Middle frontal gyrus (tissue), 1 donor: ENCODE data around the gene PATJ.
"Not testable (repeated sequence)": the region's sequence is repeated elsewhere in the genome, so short reads cannot be mapped to it uniquely, and the experiment has no call there.

Experiments used
- DNase-seq: peaks from one replicate; pipeline ENCODE4 v3.0.0-alpha.2; 2015; ENCODE audit warnings: low spot score; ENCODE audit errors: extremely low spot score

The PATJ gene

DNA sequence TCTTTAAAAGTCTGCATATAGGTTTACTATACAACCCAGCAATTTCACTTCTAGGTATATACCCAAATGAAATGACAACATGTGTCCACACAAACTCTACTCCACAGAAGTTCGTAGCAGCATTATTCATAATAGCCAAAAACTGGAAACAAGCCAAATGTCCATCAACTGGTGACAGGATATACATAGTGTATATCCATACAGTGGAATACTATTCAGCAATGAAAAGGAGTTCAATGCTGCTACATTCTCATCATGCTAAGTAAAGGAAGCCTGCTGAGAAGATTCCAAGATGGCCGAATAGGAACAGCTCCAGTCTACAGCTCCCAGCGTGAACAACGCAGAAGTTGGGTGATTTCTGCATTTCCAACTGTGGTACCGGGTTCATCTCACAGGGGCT, 200.6 kb downstream of the PATJ start:
- no peak for DNase-seq

DNA sequence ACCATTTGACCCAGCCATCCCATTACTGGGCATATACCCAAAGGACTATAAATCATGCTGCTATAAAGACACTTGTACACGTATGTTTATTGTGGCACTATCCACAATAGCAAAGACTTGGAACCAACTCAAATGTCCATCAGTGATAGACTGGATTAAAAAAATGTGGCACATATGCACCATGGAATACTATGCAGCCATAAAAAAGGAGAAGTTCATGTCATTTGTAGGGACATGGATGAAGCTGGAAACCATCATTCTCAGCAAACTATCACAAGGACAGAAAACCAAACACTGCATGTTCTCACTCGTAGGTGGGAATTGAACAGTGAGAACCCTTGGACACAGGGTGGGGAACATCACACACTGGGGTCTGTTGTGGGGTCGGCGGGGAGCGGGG, 206.4 kb downstream of the PATJ start:
- not testable (repeated sequence) for DNase-seq

GRCh38 chr1:61950418-61950817, 208.1 kb downstream of the PATJ start:
- no peak for DNase-seq

DNA sequence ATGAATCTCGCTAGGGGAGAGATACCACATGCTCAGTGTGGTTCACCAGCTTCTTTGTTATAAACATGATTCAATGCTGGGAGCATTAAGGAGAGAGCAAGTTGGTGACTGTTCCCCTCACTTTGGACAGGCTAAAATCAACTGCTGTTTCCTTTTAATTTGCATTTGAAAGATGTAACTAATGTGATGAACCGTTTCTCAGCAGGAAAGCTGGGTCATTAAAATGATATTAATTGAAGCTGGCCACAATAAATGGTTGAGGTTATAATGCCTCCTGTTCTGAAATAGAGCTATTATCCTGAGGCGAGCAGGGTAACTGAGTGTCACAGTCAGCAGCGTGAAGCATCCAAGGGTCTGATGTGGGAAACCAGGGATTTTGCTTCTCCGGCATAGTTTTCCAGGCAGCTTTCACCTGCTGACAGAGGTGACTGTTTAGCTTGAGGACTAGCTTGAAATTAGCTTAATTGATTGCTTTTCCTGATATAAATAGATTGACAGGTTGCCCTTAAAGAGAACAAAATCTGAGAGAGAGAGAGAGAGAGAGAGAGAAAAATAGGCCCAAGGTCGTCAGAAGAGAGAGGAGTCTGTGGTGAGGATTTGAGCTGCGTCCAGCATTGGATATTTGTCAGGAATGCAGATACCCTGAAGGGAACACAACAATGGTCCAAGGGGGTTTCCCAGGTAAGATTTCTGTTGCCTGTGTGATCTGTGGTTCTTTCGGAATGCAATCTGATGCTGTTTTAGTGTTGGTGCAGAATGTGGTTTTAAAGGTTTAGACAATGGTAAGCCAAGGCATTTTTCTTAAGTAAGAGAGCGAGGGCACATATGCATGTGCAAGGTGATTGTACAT, 209.7 kb downstream of the PATJ start:
- no peak for DNase-seq

DNA sequence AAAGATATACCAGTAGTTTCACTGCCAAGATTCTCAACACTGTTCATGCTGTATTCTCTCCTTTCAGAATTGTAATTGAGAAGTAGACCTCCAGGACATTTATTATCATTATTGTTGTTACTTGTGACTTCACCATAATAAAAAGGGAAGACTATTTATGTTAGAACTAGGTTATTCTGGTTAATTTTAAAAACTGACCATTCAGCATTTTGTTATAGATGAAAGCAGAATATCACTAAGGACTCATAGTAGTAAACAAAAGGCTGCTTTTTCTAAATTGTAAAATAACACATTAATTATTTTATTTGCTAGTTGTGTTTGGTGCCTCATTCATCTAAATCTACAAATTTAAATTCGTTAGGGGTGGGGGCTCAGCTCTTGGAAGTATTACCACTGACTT, 210.4 kb downstream of the PATJ start:
- no peak for DNase-seq

- no peak for DNase-seq
Observed at GRCh38 chr1:61953076-61953789, 211.0 kb downstream of the PATJ start.

DNA sequence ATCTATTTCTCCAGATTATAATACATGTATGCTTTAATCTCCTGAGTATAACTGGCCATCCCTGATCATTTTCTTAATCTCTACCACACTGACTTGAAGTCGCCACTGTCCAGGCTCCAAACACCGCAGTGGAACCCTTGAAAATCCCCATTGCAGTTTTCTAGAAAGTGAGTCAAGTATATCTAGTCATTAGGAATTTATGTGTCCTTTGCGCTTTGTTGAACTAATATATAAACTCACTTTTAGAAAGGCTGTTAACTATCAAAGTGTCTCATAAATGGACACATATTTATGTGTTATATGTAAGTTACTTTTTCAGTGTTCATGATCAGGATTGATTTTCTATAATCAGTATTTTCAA, 211.5 kb downstream of the PATJ start:
- no peak for DNase-seq

DNA sequence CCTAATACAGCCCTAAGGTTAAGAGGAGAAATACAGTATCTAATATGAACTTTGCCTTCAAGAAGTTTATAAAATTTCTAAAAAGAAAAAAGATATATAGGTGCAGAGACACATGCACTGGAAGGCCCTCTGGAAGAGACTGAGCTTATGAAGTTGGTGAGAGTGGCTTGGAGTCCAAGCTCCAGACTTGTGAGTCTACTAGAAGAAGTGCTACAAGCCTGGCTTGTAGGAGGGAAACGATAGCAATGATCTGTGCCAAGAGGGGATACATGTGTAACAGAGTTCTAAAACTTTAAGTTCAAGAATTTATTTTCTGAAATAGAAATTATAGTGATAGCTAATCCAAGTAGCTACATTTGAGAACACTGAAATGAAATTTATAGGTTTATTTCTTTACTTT, 213.0 kb downstream of the PATJ start:
- DNase-seq: no peak

- DNase-seq: no peak
Observed at GRCh38 chr1:61956016-61956645, 213.9 kb downstream of the PATJ start.

DNA sequence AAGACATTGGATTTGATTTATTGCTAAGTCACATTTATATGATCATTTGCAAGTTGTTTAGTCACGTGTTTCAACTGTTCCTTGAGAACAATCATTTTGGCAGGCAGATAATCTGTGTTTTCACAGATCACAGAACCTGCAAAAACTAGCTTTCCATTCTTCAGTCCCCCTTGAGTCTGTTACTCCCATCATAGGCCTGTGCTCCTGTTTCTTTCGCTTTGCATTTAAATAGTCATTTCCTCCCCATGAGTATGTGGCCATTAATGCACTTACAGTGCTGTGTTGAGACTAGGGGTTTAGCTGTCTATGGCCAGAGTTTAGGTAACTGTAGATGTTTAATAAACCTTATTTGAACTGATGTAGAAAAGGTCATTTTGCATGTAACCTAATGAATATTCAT, 214.5 kb downstream of the PATJ start:
- no peak for DNase-seq

DNA sequence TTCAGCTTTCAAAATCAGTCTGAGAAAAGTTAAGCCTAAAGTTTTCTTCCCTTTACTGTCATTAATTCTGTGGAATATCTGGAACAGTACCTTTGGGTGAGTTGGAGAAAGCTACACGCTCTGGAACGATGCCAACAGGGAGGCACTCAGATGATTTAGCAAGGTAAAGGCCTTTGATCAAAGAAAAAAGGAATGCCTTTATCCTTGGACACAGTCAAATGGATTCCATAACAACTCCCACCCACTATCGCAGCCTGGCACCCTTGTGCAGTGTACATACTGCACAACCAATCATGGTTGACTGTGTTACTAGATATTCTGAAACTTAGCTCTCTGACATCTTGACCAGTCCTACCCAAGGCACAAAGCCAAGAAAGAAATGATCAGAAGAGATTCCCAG, 218.7 kb downstream of the PATJ start:
- no peak for DNase-seq

GRCh38 chr1:61962631-61963030, 220.4 kb downstream of the PATJ start:
- no peak for DNase-seq

GRCh38 chr1:61966450-61967225, 224.4 kb downstream of the PATJ start:
- DNase-seq: not testable (repeated sequence)

- DNase-seq: no peak
Observed at GRCh38 chr1:61967750-61968149, 225.5 kb downstream of the PATJ start.

- DNase-seq: no peak
Observed at GRCh38 chr1:61968869-61969268, 226.6 kb downstream of the PATJ start.

GRCh38 chr1:61973100-61973837, 231.0 kb downstream of the PATJ start:
- no peak for DNase-seq

- no peak for DNase-seq
Observed at GRCh38 chr1:61975638-61976037, 233.4 kb downstream of the PATJ start.

DNA sequence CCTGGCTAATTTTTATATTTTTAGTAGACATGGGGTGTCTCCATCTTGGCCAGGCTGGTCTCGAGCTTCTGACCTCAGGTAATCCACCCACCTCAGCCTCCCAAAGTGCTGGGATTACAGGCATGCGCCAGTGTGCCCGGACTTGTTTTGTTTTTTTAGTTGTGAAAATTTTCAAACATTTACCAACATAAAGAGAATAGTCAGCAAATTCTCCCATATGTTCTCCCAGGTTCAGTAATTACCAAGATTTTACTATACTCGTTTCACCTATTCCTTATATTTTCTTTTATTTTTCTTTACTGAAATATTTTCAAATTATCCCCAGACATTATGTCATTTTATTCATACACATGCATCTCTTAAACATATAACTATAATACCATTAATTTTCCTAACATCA, 234.3 kb downstream of the PATJ start:
- no peak for DNase-seq

DNA sequence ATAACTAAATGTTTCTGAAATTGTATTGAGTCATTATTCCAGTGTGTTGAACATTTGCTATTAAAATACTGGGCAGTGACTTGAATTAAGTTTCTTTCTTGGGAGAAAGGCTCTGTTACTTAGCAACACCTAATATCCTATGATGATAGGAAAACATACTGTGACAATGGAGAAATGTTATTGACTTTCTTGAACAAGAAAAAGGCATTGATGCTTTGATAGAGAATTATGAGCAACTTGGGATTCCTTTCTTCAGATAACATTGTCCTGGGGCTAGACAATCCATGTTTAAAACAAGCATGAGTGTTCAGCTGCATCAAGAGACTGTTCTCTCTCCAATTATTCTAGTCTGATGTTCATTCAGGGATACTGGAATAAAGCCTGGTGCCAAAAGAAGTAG, 236.5 kb downstream of the PATJ start:
- no peak for DNase-seq

- DNase-seq: no peak
Observed at GRCh38 chr1:61979729-61980128, 237.4 kb downstream of the PATJ start.

- DNase-seq: no peak
Observed at GRCh38 chr1:61980561-61980960, 238.3 kb downstream of the PATJ start.
